Hepatocyte (in vitro differentiated cells): ENCODE data around the gene PCDH9. TPM values are rescaled to one million over a fixed set of nuclear protein-coding genes. Genes with fewer than 3 reads are reported as not detected.

ENCODE experiments used
- DNase-seq: peaks from one replicate; pipeline ENCODE4 v3.0.0-alpha.2; 2016; ENCODE audit warnings: low spot score
- H2AFZ ChIP-seq: fragments of 200-600 bp; sonication (generic); 2 replicates; pipeline ENCODE4 v1.6.0; 2016; ENCODE audit warnings: antibody characterized with exemption, mild to moderate bottlenecking
- H3K27ac ChIP-seq: fragments of 200-600 bp; sonication (generic); 2 replicates; pipeline ENCODE4 v1.5.1; 2016; ENCODE audit warnings: mild to moderate bottlenecking
- H3K27me3 ChIP-seq: fragments of 200-600 bp; sonication (generic); 2 replicates; pipeline ENCODE4 v1.6.1; 2016
- H3K36me3 ChIP-seq: fragments of 200-600 bp; sonication (generic); replicated peaks from 2 replicates; pipeline ENCODE4 v1.5.1; 2016; ENCODE audit warnings: low read depth; ENCODE audit not compliant: insufficient read depth
- H3K4me1 ChIP-seq: fragments of 200-600 bp; sonication (generic); 2 replicates; pipeline ENCODE4 v1.5.1; 2016; ENCODE audit warnings: mild to moderate bottlenecking, moderate library complexity; ENCODE audit not compliant: insufficient read depth
- H3K4me2 ChIP-seq: fragments of 200-600 bp; sonication (generic); 2 replicates; pipeline ENCODE4 v1.6.0; 2016
- H3K4me3 ChIP-seq: fragments of 200-600 bp; sonication (generic); 2 replicates; pipeline ENCODE4 v1.5.1; 2016; ENCODE audit warnings: mild to moderate bottlenecking
- H3K79me2 ChIP-seq: fragments of 200-600 bp; sonication (generic); 2 replicates; pipeline ENCODE4 v1.6.0; 2017; ENCODE audit warnings: mild to moderate bottlenecking
- H3K9me2 ChIP-seq: fragments of 200-600 bp; sonication (generic); replicated peaks from 2 replicates; pipeline ENCODE4 v1.6.0; 2017; ENCODE audit warnings: mild to moderate bottlenecking; ENCODE audit not compliant: insufficient read depth
- H3K9me3 ChIP-seq: fragments of 200-600 bp; sonication (generic); 2 replicates; pipeline ENCODE4 v1.5.1; 2016; ENCODE audit warnings: low read depth, mild to moderate bottlenecking
- H4K20me1 ChIP-seq: fragments of 200-600 bp; sonication (generic); 2 replicates; pipeline ENCODE4 v1.6.0; 2016; ENCODE audit warnings: mild to moderate bottlenecking; ENCODE audit not compliant: insufficient read depth, poor library complexity, severe bottlenecking
- CTCF ChIP-seq: fragments of 200-600 bp; sonication (generic); IDR thresholded peaks from 2 replicates; pipeline ENCODE4 v1.5.1; 2016; ENCODE audit warnings: antibody characterized with exemption, mild to moderate bottlenecking; ENCODE audit not compliant: poor library complexity
- EZH2 ChIP-seq: fragments of 200-600 bp; sonication (generic); IDR thresholded peaks from 2 replicates; pipeline ENCODE4 v1.6.1; 2016; ENCODE audit warnings: antibody characterized with exemption, mild to moderate bottlenecking, borderline replicate concordance
- EZH2phosphoT487 ChIP-seq: fragments of 200-600 bp; sonication (generic); IDR thresholded peaks from one replicate; pipeline ENCODE4 v1.6.1; 2018; ENCODE audit warnings: antibody characterized with exemption, mild to moderate bottlenecking, low read depth, moderate library complexity; ENCODE audit not compliant: unreplicated experiment, severe bottlenecking
- WGBS: methylation state at CpG from one replicate; pipeline ENCODE4 v1.1.6; 2016; ENCODE audit warnings: low lambda C conversion rate; ENCODE audit errors: missing lambda C conversion rate; 5-methylcytosine and 5-hydroxymethylcytosine counted together
- polyA plus RNA-seq: library from polyadenylated mRNA; unstranded; fragments of >200 nt; fragmentation: Nextera tagmentation; extraction: Ambion mirVana; gene quantifications from 2 replicates; pipeline ENCODE4 v1.2.1, GENCODE V29; 2016
- total RNA-seq: library from RNA; depleted of rRNA; stranded (reverse); fragments of >200 nt; gene quantifications from 2 replicates; pipeline ENCODE4 v1.2.3, GENCODE V29; 2014

The PCDH9 gene
- total and polyA plus RNA-seq, 2 experiments from 2014 or later: 6.9 to 15.0 TPM

GRCh38 chr13:66994517-66995202 lies 235.5 kb downstream of the PCDH9 start:
- no peak for DNase-seq
- H3K36me3 ChIP-seq: no peaks in the 10 kb centered on the region
- H2AFZ ChIP-seq: peak overlapping the region; percentile 10
- H3K27me3 ChIP-seq: no peaks in the 10 kb centered on the region
- no peaks in the 10 kb centered on the region for H4K20me1 ChIP-seq
- TF ChIP-seq EZH2 (no peak), CTCF (no peak), EZH2phosphoT487 (no peak)
- H3K27ac ChIP-seq: no peak overlapping the region
- no peak overlapping the region for H3K4me3 ChIP-seq
- H3K9me3 ChIP-seq: no peaks in the 10 kb centered on the region
- WGBS: 61% methylated on average over 9 of the region's 9 CpGs
- H3K79me2 ChIP-seq: no peaks in the 10 kb centered on the region
- H3K4me2 ChIP-seq: peak overlapping the region; percentile 71
- no peaks in the 10 kb centered on the region for H3K9me2 ChIP-seq
- no peaks in the 10 kb centered on the region for H3K4me1 ChIP-seq

DNA sequence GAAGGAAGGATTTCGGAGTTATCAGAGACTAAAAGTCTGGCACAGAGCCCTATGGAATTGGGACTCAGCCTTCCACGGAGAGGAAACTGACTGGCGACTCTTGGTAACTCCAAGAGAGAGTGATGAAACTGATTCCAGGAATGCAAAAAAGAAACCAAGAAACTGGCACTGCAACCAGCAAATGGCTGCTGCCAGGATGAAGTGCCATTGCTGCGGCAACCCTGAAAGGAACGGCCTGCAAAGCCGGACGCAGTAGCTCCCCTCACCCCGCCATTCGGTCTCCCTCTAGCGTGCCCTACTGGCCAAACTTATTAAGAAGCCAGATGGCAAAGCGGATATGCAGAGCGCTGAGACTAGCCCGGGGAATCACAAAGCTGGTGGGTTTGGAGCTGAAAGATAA lies 236.0 kb downstream of the PCDH9 start:
- no peaks in the 10 kb centered on the region for H3K36me3 ChIP-seq
- H3K27ac ChIP-seq: no peak overlapping the region
- no peaks in the 10 kb centered on the region for H3K27me3 ChIP-seq
- no peaks in the 10 kb centered on the region for H3K9me3 ChIP-seq
- H3K9me2 ChIP-seq: no peaks in the 10 kb centered on the region
- DNase-seq: peak; percentile 84
- peak overlapping the region; percentile 14 for H3K4me3 ChIP-seq
- no peaks in the 10 kb centered on the region for H3K79me2 ChIP-seq
- peak overlapping the region; percentile 10 for H2AFZ ChIP-seq
- H3K4me2 ChIP-seq: peak overlapping the region; percentile 71
- no peaks in the 10 kb centered on the region for H3K4me1 ChIP-seq
- no peaks in the 10 kb centered on the region for H4K20me1 ChIP-seq
- WGBS: 24% methylated on average over 13 of the region's 13 CpGs
- TF ChIP-seq CTCF (peak; percentile 60), EZH2 (no peak)

GRCh38 chr13:66992719-66993118 lies 237.4 kb downstream of the PCDH9 start:
- Histone ChIP-seq H3K9me3 (no peaks in the 10 kb centered on the region), H3K4me3 (no peak overlapping the region), H2AFZ (no peak overlapping the region), H3K4me1 (no peaks in the 10 kb centered on the region), H3K9me2 (no peaks in the 10 kb centered on the region), H3K4me2 (no peak overlapping the region), H3K36me3 (no peaks in the 10 kb centered on the region), H3K79me2 (no peaks in the 10 kb centered on the region), H4K20me1 (no peaks in the 10 kb centered on the region), H3K27me3 (no peaks in the 10 kb centered on the region), H3K27ac (no peak overlapping the region)
- DNase-seq: no peak
- 67% methylated on average over 2 of the region's 2 CpGs for WGBS
- TF ChIP-seq CTCF (no peak), EZH2 (no peak)
